ENCODE data around the gene GID8.

Gene GID8

GRCh38 chr20:62945771-62946339, 7.9 kb downstream of the GID8 start:
- no peak for FAIRE-seq

GRCh38 chr20:62946918-62947317, 9.0 kb downstream of the GID8 start:
- no peak for FAIRE-seq

GRCh38 chr20:62947532-62948300, 9.8 kb downstream of the GID8 start:
- no peak for FAIRE-seq

GRCh38 chr20:62949153-62949821, 11.3 kb downstream of the GID8 start:
- no peak for FAIRE-seq

- no peak for FAIRE-seq
These were observed 12.0 kb downstream of the GID8 start for GRCh38 chr20:62949962-62950361.

GRCh38 chr20:62950741-62951140, 12.8 kb downstream of the GID8 start:
- no peak for FAIRE-seq

- no peak for FAIRE-seq
These were observed 13.4 kb downstream of the GID8 start for GRCh38 chr20:62951143-62951895.

- FAIRE-seq, result no peak
These were observed 14.0 kb downstream of the GID8 start for GRCh38 chr20:62951896-62952372.

- FAIRE-seq, result no peak
These were observed 14.5 kb downstream of the GID8 start, which contains the start of gene SLC17A9 for GRCh38 chr20:62952373-62952967. Gene SLC17A9 (plus strand): TSS chr20:62952709. CDS start chr20:62952831, 122 bp downstream.

GRCh38 chr20:62952968-62953838, 15.3 kb downstream of the GID8 start:
- FAIRE-seq, result no peak

- no peak for FAIRE-seq
These were observed 16.1 kb downstream of the GID8 start for GRCh38 chr20:62953839-62954703.

- FAIRE-seq, result no peak
These were observed 17.8 kb downstream of the GID8 start for GRCh38 chr20:62955519-62956386.

GRCh38 chr20:62956387-62957135, 18.6 kb downstream of the GID8 start:
- FAIRE-seq, result no peak

GRCh38 chr20:62957136-62958117, 19.5 kb downstream of the GID8 start:
- no peak for FAIRE-seq

- no peak for FAIRE-seq
These were observed 20.6 kb downstream of the GID8 start for GRCh38 chr20:62958388-62959100.

- no peak for FAIRE-seq
These were observed 21.4 kb downstream of the GID8 start for GRCh38 chr20:62959101-62959971.

Measured in colon (tissue), 2 donors.